Glutamatergic neuron (in vitro differentiated cells): ENCODE measurements around the gene SCGB2B2. TPM values are rescaled to one million over a fixed set of nuclear protein-coding genes. Genes with fewer than 3 reads are reported as not detected.
"Not testable (repeated sequence)": the region's sequence is repeated elsewhere in the genome, so short reads cannot be mapped to it uniquely, and the experiment has no call there.

Source experiments
- DNase-seq: peaks from one replicate; pipeline ENCODE4 v3.0.0; 2022
- H3K27ac Mint-ChIP-seq: one replicate; pipeline ENCODE4 v1.8.0; 2020; ENCODE audit warnings: mild to moderate bottlenecking, mixed read lengths, inconsistent platforms; ENCODE audit not compliant: unreplicated experiment
- H3K27me3 Mint-ChIP-seq: one replicate; pipeline ENCODE4 v1.8.0; 2020; ENCODE audit warnings: mild to moderate bottlenecking, moderate library complexity, mixed read lengths, inconsistent platforms; ENCODE audit not compliant: unreplicated experiment
- H3K36me3 Mint-ChIP-seq: one replicate; pipeline ENCODE4 v1.8.0; 2020; ENCODE audit warnings: mild to moderate bottlenecking, mixed read lengths, inconsistent platforms; ENCODE audit not compliant: unreplicated experiment
- H3K4me1 Mint-ChIP-seq: one replicate; pipeline ENCODE4 v1.8.0; 2020; ENCODE audit warnings: mild to moderate bottlenecking, low read depth, mixed read lengths, inconsistent platforms; ENCODE audit not compliant: unreplicated experiment
- H3K4me3 Mint-ChIP-seq: one replicate; pipeline ENCODE4 v1.8.0; 2020; ENCODE audit warnings: mild to moderate bottlenecking, mixed read lengths, inconsistent platforms; ENCODE audit not compliant: unreplicated experiment
- H3K9me3 Mint-ChIP-seq: one replicate; pipeline ENCODE4 v1.8.0; 2020; ENCODE audit warnings: mild to moderate bottlenecking, moderate library complexity, mixed read lengths, inconsistent platforms; ENCODE audit not compliant: unreplicated experiment
- CTCF ChIP-seq: fragments of 200-600 bp; sonication (generic); IDR thresholded peaks from one replicate; pipeline ENCODE4 v1.5.0; 2021; ENCODE audit not compliant: partially characterized antibody, unreplicated experiment
- total RNA-seq: library from RNA; stranded (reverse); fragmentation: NEBNext Ultra II Directional; extraction: Animal tissue kit (Norgen Biotek cat#: 25700); gene quantifications from one replicate; pipeline ENCODE4 v1.2.1, GENCODE V29; 2021; ENCODE audit not compliant: unreplicated experiment

SCGB2B2 gene
- total RNA-seq, 1 donor from 2014 or later: 1.2 TPM

- Mint-ChIP-seq H3K27ac (no peak overlapping the region), H3K4me3 (no peak overlapping the region), H3K9me3 (peaks cover 11% of the 10 kb centered on the region), H3K36me3 (no peaks in the 10 kb centered on the region), H3K27me3 (peaks cover 6% of the 10 kb centered on the region), H3K4me1 (peaks cover 2% of the 10 kb centered on the region)
- no peak for DNase-seq
- TF ChIP-seq CTCF: no peak
Measured at GRCh38 chr19:34673590-34673989, 3.4 kb downstream of the SCGB2B2 start.

- DNase-seq: no peak
- Mint-ChIP-seq H3K27ac (no peak overlapping the region), H3K9me3 (peaks cover 4% of the 10 kb centered on the region), H3K4me3 (no peak overlapping the region), H3K4me1 (no peaks in the 10 kb centered on the region), H3K27me3 (peaks cover 6% of the 10 kb centered on the region), H3K36me3 (no peaks in the 10 kb centered on the region)
- TF ChIP-seq CTCF: no peak
Measured at GRCh38 chr19:34671972-34672371, 5.0 kb downstream of the SCGB2B2 start.

- Mint-ChIP-seq H3K4me3 (no peak overlapping the region), H3K27me3 (peaks cover 6% of the 10 kb centered on the region), H3K27ac (no peak overlapping the region), H3K36me3 (no peaks in the 10 kb centered on the region), H3K9me3 (no peaks in the 10 kb centered on the region), H3K4me1 (no peaks in the 10 kb centered on the region)
- DNase-seq: no peak
- TF ChIP-seq CTCF: no peak
Measured at GRCh38 chr19:34669305-34669704, 7.7 kb downstream of the SCGB2B2 start.

- not testable (repeated sequence) for H3K9me3 Mint-ChIP-seq, H3K4me3 Mint-ChIP-seq, H3K27ac Mint-ChIP-seq, H3K4me1 Mint-ChIP-seq, H3K36me3 Mint-ChIP-seq, H3K27me3 Mint-ChIP-seq
- peak; percentile 7 for DNase-seq
Measured at GRCh38 chr19:34668690-34669089, 8.3 kb downstream of the SCGB2B2 start.

GRCh38 chr19:34668077-34668689 lies 8.8 kb downstream of the SCGB2B2 start:
- not testable (repeated sequence) for H3K4me1 Mint-ChIP-seq, H3K27me3 Mint-ChIP-seq, H3K9me3 Mint-ChIP-seq, H3K36me3 Mint-ChIP-seq, H3K27ac Mint-ChIP-seq, H3K4me3 Mint-ChIP-seq
- DNase-seq: peak; percentile 11

GRCh38 chr19:34667349-34668076 lies 9.4 kb downstream of the SCGB2B2 start:
- DNase-seq: peak; percentile 6
- no peak for TF ChIP-seq CTCF
- H3K27ac Mint-ChIP-seq: no peak overlapping the region
- no peaks in the 10 kb centered on the region for H3K36me3 Mint-ChIP-seq
- no peak overlapping the region for H3K4me3 Mint-ChIP-seq
- H3K27me3 Mint-ChIP-seq: peaks cover 12% of the 10 kb centered on the region
- H3K9me3 Mint-ChIP-seq: no peaks in the 10 kb centered on the region
- H3K4me1 Mint-ChIP-seq: no peaks in the 10 kb centered on the region
